Fibroblast of lung (primary cell): ENCODE measurements around the gene TIAM2.

ENCODE experiments used
- CTCF ChIP-seq, 2 donors: IDR thresholded peaks in 1 of 2; conservative IDR thresholded peaks in 1 of 2; 1 replicate in 1 of 2; 2 replicates in 1 of 2; pipeline ENCODE4 v1.5.1; 2011 to 2012; ENCODE audit warnings: low read length in 2 of 2, control low read depth in 1 of 2, inconsistent platforms in 1 of 2, low read depth in 1 of 2, mild to moderate bottlenecking in 1 of 2
- EZH2 ChIP-seq: IDR thresholded peaks from 2 replicates; pipeline ENCODE4 v1.5.1; 2012; ENCODE audit warnings: low read length, control low read depth, mild to moderate bottlenecking; ENCODE audit errors: missing control alignments

GRCh38 chr6:155197932-155198331, 202.8 kb downstream of the TIAM2 start:
- no peak for TF ChIP-seq CTCF (conservative IDR thresholded peaks at IDR 0.05 in 1 of 2, IDR thresholded peaks at IDR 0.05 in 1 of 2; ENCODE audit: low read depth in 1 of 2, low read length in 2 of 2)
- TF ChIP-seq EZH2: no peak
